Thyroid gland (tissue), 4 donors: ENCODE measurements around the gene SPRR1B.

Source experiments
- CTCF ChIP-seq, 6 experiments: fragments of 200-600 bp in 3 of 6; fragments of 450-650 bp in 3 of 6; sonication (generic) in 3 of 6; IDR thresholded peaks; one replicate each; pipeline ENCODE4 v1.5.1; 2016 to 2019; ENCODE audit warnings: antibody characterized with exemption in 6 of 6, mild to moderate bottlenecking in 2 of 6, inconsistent platforms in 1 of 6, moderate library complexity in 1 of 6
- POLR2A ChIP-seq, 2 donors: fragments of 450-650 bp; IDR thresholded peaks; one replicate each; pipeline ENCODE4 v1.6.1; 2017; ENCODE audit warnings: antibody characterized with exemption in 2 of 2, mild to moderate bottlenecking in 2 of 2, moderate library complexity in 1 of 2

- TF ChIP-seq CTCF (IDR thresholded peaks at IDR 0.05), result no peak
- no peak for TF ChIP-seq POLR2A (IDR thresholded peaks at IDR 0.05)
Measured at GRCh38 chr1:153028766-153029165, 2.2 kb upstream of the SPRR1B start.
